Measurements from ENCODE around the gene CSPG4. TPM values are rescaled to one million over a fixed set of nuclear protein-coding genes. Genes with fewer than 3 reads are reported as not detected.

CSPG4 gene
- total and polyA plus RNA-seq, 2 of the 8 experiments (the other 6 are each of a cell fraction or from before 2014, with no cell fraction given), result 1.4 to 3.0 TPM

DNA sequence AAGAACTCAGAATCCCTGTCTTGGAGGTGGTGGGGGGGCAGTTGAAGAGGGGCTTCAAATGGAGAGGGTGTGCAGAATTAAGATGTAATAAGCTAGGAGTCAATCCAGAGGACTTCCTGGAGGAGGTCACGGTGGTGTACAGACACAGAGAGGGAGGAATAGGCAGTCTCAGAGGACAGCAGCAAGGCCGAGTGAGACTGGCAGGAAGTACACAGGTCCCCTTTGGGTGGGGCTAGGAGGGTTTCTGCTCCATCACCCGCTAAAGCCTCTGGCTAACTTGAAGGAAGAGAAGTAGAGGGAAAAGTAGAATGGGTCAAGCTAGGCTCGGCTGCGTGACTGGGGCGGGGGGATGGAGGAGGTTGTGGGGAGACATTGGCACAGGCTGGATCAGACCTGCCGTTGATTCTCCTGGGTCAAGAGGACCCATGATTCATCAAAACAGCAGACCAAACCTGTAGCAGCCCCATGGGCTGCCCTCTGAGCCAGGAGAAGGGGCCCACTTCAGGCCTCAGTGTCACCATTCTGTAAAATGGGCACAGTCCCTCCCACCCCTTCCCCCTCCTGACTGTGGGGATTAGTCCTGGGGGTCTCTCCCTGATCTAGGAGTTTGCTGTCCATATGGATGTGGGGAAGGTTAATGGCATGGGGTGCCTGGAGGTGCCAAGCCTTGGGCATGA lies 16.9 kb downstream of the CSPG4 start:
- no peak overlapping the region for H3K27ac ChIP-seq (ENCODE audit: low read depth, low read length)
- no peak overlapping the region for H4K8ac ChIP-seq (ENCODE audit: extremely low read depth, insufficient read depth, low read length)
- no peak overlapping the region for H2AFZ ChIP-seq (ENCODE audit: low read length)
- H3K9me3 ChIP-seq (ENCODE audit: insufficient read depth in 2 of 2, low read depth in 1 of 2, low read length in 1 of 2), result no peaks in the 10 kb centered on the region
- peak overlapping the region; percentile 29; the same call in 1 of the 2 replicates for H2BK15ac ChIP-seq (ENCODE audit: low read length)
- H3K18ac ChIP-seq (ENCODE audit: extremely low read depth, low read length), result no peak overlapping the region; the same call in 1 of the 2 replicates
- no peaks in the 10 kb centered on the region for H3K23me2 ChIP-seq (ENCODE audit: low read depth, low read length)
- 84% methylated on average over 7 of the region's 7 CpGs; no CpG with 5 or more reads in 1 of the 2 experiments for WGBS, 2 experiments (ENCODE audit: extremely low coverage in 1 of 2, insufficient coverage in 1 of 2, insufficient read length in 1 of 2, insufficient replicate concordance in 2 of 2, low coverage in 1 of 2, low lambda C conversion rate in 2 of 2, missing lambda C conversion rate in 1 of 2)
- no peak overlapping the region for H3K9ac ChIP-seq (replicated peaks in 1 of 4; ENCODE audit: extremely low read depth in 1 of 4, low read depth in 3 of 4, low read length in 3 of 4)
- no peak for DNase-seq (ENCODE audit: low read depth in 1 of 2, low spot score in 2 of 2)
- peak overlapping the region; percentile 55 for H4K91ac ChIP-seq (replicated peaks; ENCODE audit: insufficient read length, low read length)
- H4K5ac ChIP-seq (ENCODE audit: insufficient read length, low read depth, low read length), result no peak overlapping the region
- H3K4me1 ChIP-seq (replicated peaks in 1 of 4; ENCODE audit: control insufficient read depth in 3 of 4, insufficient read depth in 4 of 4, low read length in 3 of 4), result peaks cover 8 to 22% (median 13%) of the 10 kb centered on the region in 4 experiments
- H3K4me2 ChIP-seq (ENCODE audit: insufficient read depth in 1 of 2, low read depth in 2 of 2, low read length in 2 of 2), result no peak overlapping the region
- no peaks in the 10 kb centered on the region for H3K79me1 ChIP-seq (ENCODE audit: low read depth, low read length)
- H2BK5ac ChIP-seq (ENCODE audit: low read depth, low read length), result peak overlapping the region; percentile 1; the same call in 1 of the 2 replicates
- no peak overlapping the region for H3K4ac ChIP-seq (replicated peaks; ENCODE audit: insufficient read length, low read depth, low read length)
- H3K23ac ChIP-seq (ENCODE audit: insufficient read length), result no peak overlapping the region
- H3K36me3 ChIP-seq (ENCODE audit: control insufficient read depth in 2 of 4, insufficient read depth in 4 of 4, low read length in 3 of 4), result no peaks in the 10 kb centered on the region
- peak overlapping the region; percentile 75; the same call in 1 of the 2 replicates for H2AK5ac ChIP-seq (ENCODE audit: low read depth, low read length)
- no peak overlapping the region for H3K56ac ChIP-seq (replicated peaks; ENCODE audit: insufficient read length, low read depth, low read length)
- ChIA-PET POLR2A (ENCODE audit: partially characterized antibody) (interaction anchor here (0.6 kb wide), 1 partner anchor 34 kb away, joined by 4 read pairs; no protein-coding TSS in a partner anchor), CTCF (ENCODE audit: partially characterized antibody) (interaction anchor here (1.8 to 4.0 kb wide), 2 partner anchors 11 kb away, joined by 5 to 24 read pairs; no protein-coding TSS in a partner anchor)
- peak overlapping the region; percentile 72 for H2BK120ac ChIP-seq (replicated peaks; ENCODE audit: low read depth, low read length)
- H3K27me3 ChIP-seq (replicated peaks in 1 of 4; ENCODE audit: control insufficient read depth in 3 of 4, extremely low read depth in 1 of 4, insufficient read depth in 3 of 4, low read length in 3 of 4), result no peaks in the 10 kb centered on the region
- no peak for FAIRE-seq
- no peak overlapping the region for H3K14ac ChIP-seq (ENCODE audit: insufficient read length)
- TF ChIP-seq HDAC2 (IDR thresholded peaks at IDR 0.05; ENCODE audit: borderline replicate concordance in 1 of 2, low read depth in 2 of 2, low read length in 2 of 2) (no peak), EZH2 (IDR thresholded peaks at IDR 0.05; ENCODE audit: low read depth, low read length, severe bottlenecking) (no peak), KDM1A (IDR thresholded peaks at IDR 0.05; ENCODE audit: borderline replicate concordance, low read length) (peak; percentile 61; the same call in 1 of the 2 replicates)
- no peaks in the 10 kb centered on the region for H3K79me2 ChIP-seq (ENCODE audit: control insufficient read depth in 1 of 2, insufficient read depth in 2 of 2, low read length in 2 of 2)
- 0 out of 2 replicates have a peak overlapping the region, but pooled peaks have one; percentile 34 for H2BK20ac ChIP-seq (ENCODE audit: low read length)
- no peak overlapping the region for H3K4me3 ChIP-seq (ENCODE audit: extremely low read depth in 1 of 4, insufficient read depth in 2 of 4, low read depth in 3 of 4, low read length in 4 of 4)
- H2BK12ac ChIP-seq (ENCODE audit: low read depth, low read length), result peak overlapping the region; percentile 50; the same call in 1 of the 2 replicates
- H4K20me1 ChIP-seq (replicated peaks in 1 of 2; ENCODE audit: control insufficient read depth in 1 of 2, insufficient read depth in 2 of 2, low read length in 2 of 2), result no peaks in the 10 kb centered on the region

Data from H1 (cell line).